NCI-H82 (cell line): ENCODE measurements around the gene SSH3.

Source experiments
- DNase-seq: peaks from one replicate; lab custom pipeline; 2025; lab: John Stamatoyannopoulos, UW

SSH3 gene

GRCh38 chr11:67303132-67303834, at the start of gene SSH3:
SSH3 (plus strand) TSS chr11:67303530; CDS start chr11:67303626, 96 bp downstream.
- DNase-seq = peak; percentile 61

- DNase-seq = no peak
Observed at GRCh38 chr11:67253872-67254624, 49.3 kb upstream of the SSH3 start.

GRCh38 chr11:67254798-67255197, 48.5 kb upstream of the SSH3 start:
- no peak for DNase-seq

- DNase-seq = no peak
Observed at GRCh38 chr11:67255353-67255752, 48.0 kb upstream of the SSH3 start.

- no peak for DNase-seq
Observed at GRCh38 chr11:67255864-67256263, 47.5 kb upstream of the SSH3 start.

GRCh38 chr11:67256477-67257135, 46.7 kb upstream of the SSH3 start:
- DNase-seq = no peak

GRCh38 chr11:67260406-67260805, 42.9 kb upstream of the SSH3 start:
- DNase-seq = no peak

- peak; percentile 70 for DNase-seq
Observed at GRCh38 chr11:67260885-67261639, 42.3 kb upstream of the SSH3 start.

- no peak for DNase-seq
Observed at GRCh38 chr11:67261640-67261945, 41.7 kb upstream of the SSH3 start.

GRCh38 chr11:67261946-67262681, 41.2 kb upstream of the SSH3 start:
- no peak for DNase-seq

GRCh38 chr11:67262731-67263675, 40.3 kb upstream of the SSH3 start:
- DNase-seq = peak; percentile 84

GRCh38 chr11:67264260-67264659, 39.1 kb upstream of the SSH3 start:
- DNase-seq = no peak

GRCh38 chr11:67264877-67265632, 38.3 kb upstream of the SSH3 start:
- DNase-seq = no peak

GRCh38 chr11:67265633-67266448, 37.5 kb upstream of the SSH3 start:
- DNase-seq = peak; percentile 50

GRCh38 chr11:67266449-67267187, 36.7 kb upstream of the SSH3 start, which contains the start of gene GRK2:
GRK2 (plus strand) TSS chr11:67266473; CDS start chr11:67266700, 227 bp downstream.
- peak; percentile 40 for DNase-seq

GRCh38 chr11:67267188-67268080, 35.9 kb upstream of the SSH3 start:
- no peak for DNase-seq
